Tibial nerve (tissue), 4 donors: ENCODE measurements around the gene VIPR2. TPM values are rescaled to one million over a fixed set of nuclear protein-coding genes. Genes with fewer than 3 reads are reported as not detected.
"Not testable (repeated sequence)": the region's sequence is repeated elsewhere in the genome, so short reads cannot be mapped to it uniquely, and the experiment has no call there.

Experiments used
- DNase-seq, 2 donors: peaks; one replicate each; pipeline ENCODE4 v3.0.0-alpha.2; 2019; ENCODE audit warnings: low spot score in 2 of 2
- H3K27ac ChIP-seq, 4 donors: fragments of 200-600 bp; sonication (generic) in 3 of 4; one replicate each; pipeline ENCODE4 v1.5.1; 2017 to 2019; ENCODE audit warnings: mild to moderate bottlenecking in 1 of 4
- H3K27me3 ChIP-seq, 2 donors: fragments of 200-600 bp; sonication (generic) in 1 of 2; one replicate each; pipeline versions ENCODE4 v1.5.1 to v1.6.0; 2017 to 2019
- H3K36me3 ChIP-seq, 3 donors: fragments of 200-600 bp; sonication (generic); one replicate each; pipeline ENCODE4 v1.5.1; 2018 to 2019
- H3K4me1 ChIP-seq, 4 donors: fragments of 200-600 bp; sonication (generic) in 3 of 4; one replicate each; pipeline ENCODE4 v1.5.1; 2017 to 2019
- H3K4me3 ChIP-seq, 4 donors: fragments of 200-600 bp; sonication (generic) in 3 of 4; one replicate each; pipeline ENCODE4 v1.5.1; 2017 to 2019; ENCODE audit warnings: mild to moderate bottlenecking in 1 of 4, moderate library complexity in 1 of 4
- H3K9me3 ChIP-seq, 4 donors: fragments of 200-600 bp; sonication (generic) in 3 of 4; one replicate each; pipeline ENCODE4 v1.5.1; 2017 to 2019
- EP300 ChIP-seq, 2 donors: sonication (generic); formaldehyde crosslinking; IDR thresholded peaks; one replicate each; pipeline ENCODE4 v1.6.1; 2017; ENCODE audit warnings: antibody characterized with exemption in 2 of 2, mild to moderate bottlenecking in 1 of 2
- POLR2A ChIP-seq, 2 donors: fragments of 450-650 bp; IDR thresholded peaks; one replicate each; pipeline ENCODE4 v1.6.1; 2017; ENCODE audit warnings: antibody characterized with exemption in 2 of 2, mild to moderate bottlenecking in 2 of 2, moderate library complexity in 2 of 2
- WGBS, 2 donors: methylation state at CpG; one replicate each; pipeline ENCODE4 v1.1.5; 2018; 5-methylcytosine and 5-hydroxymethylcytosine counted together
- total RNA-seq, 4 donors: library from RNA; depleted of rRNA; stranded (reverse); fragments of >200 nt; gene quantifications; one replicate each; pipeline ENCODE4 v1.1.0, GENCODE V29; 2016
- TF ChIP-seq, protein P1 (sequence below), 5 experiments: fragments of 200-600 bp in 3 of 5; fragments of 450-650 bp in 2 of 5; sonication (generic) in 3 of 5; IDR thresholded peaks; one replicate each; pipeline ENCODE4 v1.5.1; 2016 to 2019; ENCODE audit warnings: antibody characterized with exemption in 5 of 5, mild to moderate bottlenecking in 3 of 5, moderate library complexity in 2 of 5

Gene VIPR2
- total RNA-seq, 4 donors from 2014 or later: 0.22 to 3.6 (median 2.9) TPM

DNA sequence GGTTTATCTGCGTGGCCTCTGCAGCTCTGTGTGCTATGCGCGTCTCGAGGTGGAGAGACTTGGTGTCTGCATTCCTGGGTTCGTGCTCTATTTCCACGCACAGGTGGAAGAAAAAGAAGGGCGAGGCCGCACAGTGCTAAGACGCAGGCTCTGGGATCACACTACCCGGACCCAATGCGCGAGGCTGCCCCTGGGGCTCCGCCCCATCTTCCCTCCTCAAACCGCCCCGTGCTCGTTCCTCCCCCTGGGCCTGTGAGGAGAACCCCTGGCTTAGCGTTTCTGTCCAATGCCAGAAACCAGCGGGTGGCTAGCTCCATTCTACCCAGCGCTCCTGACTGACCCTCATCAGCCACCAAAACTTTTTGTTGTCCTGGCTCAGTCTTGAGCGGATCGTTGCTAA, 145.2 kb downstream of the VIPR2 start:
- DNase-seq: no peak
- WGBS, 2 donors: 89 to 93% methylated on average over 21 of the region's 21 CpGs
- H3K36me3 ChIP-seq: no peaks in the 10 kb centered on the region
- H3K9me3 ChIP-seq: peaks cover 0 to 14% (median 0%) of the 10 kb centered on the region in 4 donors
- H3K4me1 ChIP-seq: peaks cover 0 to 4% (median 0%) of the 10 kb centered on the region in 4 donors
- no peak overlapping the region for H3K4me3 ChIP-seq
- no peak overlapping the region for H3K27ac ChIP-seq
- H3K27me3 ChIP-seq: peaks cover 0 to 18% of the 10 kb centered on the region in 2 donors
- TF ChIP-seq EP300 (IDR thresholded peaks at IDR 0.05) (no peak), POLR2A (IDR thresholded peaks at IDR 0.05) (no peak)
- TF ChIP-seq, protein P1, sequence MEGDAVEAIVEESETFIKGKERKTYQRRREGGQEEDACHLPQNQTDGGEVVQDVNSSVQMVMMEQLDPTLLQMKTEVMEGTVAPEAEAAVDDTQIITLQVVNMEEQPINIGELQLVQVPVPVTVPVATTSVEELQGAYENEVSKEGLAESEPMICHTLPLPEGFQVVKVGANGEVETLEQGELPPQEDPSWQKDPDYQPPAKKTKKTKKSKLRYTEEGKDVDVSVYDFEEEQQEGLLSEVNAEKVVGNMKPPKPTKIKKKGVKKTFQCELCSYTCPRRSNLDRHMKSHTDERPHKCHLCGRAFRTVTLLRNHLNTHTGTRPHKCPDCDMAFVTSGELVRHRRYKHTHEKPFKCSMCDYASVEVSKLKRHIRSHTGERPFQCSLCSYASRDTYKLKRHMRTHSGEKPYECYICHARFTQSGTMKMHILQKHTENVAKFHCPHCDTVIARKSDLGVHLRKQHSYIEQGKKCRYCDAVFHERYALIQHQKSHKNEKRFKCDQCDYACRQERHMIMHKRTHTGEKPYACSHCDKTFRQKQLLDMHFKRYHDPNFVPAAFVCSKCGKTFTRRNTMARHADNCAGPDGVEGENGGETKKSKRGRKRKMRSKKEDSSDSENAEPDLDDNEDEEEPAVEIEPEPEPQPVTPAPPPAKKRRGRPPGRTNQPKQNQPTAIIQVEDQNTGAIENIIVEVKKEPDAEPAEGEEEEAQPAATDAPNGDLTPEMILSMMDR (IDR thresholded peaks at IDR 0.05): no peak

DNA sequence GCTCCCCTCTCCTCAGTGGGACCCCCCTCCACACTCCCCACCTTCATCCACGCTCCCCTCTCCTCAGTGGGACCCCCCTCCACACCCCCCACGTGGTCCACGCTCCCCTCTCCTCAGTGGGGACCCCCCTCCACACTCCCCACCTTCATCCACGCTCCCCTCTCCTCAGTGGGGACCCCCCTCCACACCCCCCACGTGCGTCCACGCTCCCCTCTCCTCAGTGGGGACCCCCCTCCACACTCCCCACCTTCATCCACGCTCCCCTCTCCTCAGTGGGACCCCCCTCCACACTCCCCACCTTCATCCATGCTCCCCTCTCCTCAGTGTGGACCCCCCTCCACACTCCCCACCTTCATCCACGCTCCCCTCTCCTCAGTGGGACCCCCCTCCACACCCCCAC, 146.4 kb downstream of the VIPR2 start:
- not testable (repeated sequence) for H3K36me3 ChIP-seq, H3K27ac ChIP-seq, H3K4me1 ChIP-seq, H3K4me3 ChIP-seq, DNase-seq
- H3K9me3 ChIP-seq: peaks cover 0 to 25% (median 0%) of the 10 kb centered on the region in 4 donors
- H3K27me3 ChIP-seq: peaks cover 0 to 30% of the 10 kb centered on the region in 2 donors
- WGBS, 2 donors: no CpG with 5 or more reads among the region's 9 CpGs

DNA sequence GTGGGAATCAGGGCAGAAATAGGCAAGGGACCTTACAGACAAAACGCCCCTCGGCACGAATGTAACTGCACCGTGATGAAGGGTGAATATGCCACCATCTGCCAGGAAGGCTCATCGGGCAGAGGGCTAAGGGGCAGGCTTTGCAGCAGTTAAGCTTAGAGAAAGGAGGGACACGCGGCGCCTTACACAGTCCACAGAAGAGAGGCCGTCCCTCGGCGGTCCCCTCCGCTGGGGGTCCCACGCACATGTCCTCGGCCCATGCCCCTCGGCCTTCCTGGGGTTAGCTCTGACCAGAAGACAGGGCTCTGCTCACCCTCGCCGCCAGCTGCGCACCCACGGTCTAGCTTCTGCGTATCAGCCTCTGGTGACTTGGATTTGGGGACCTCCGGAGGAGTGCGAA, 147.2 kb downstream of the VIPR2 start:
- Histone ChIP-seq H3K36me3 (no peaks in the 10 kb centered on the region), H3K4me3 (no peak overlapping the region), H3K27ac (no peak overlapping the region), H3K27me3 (peaks cover 0 to 36% of the 10 kb centered on the region in 2 donors), H3K9me3 (peaks cover 0 to 25% (median 0%) of the 10 kb centered on the region in 4 donors), H3K4me1 (peaks cover 0 to 4% (median 0%) of the 10 kb centered on the region in 4 donors)
- TF ChIP-seq EP300 (IDR thresholded peaks at IDR 0.05): no peak
- TF ChIP-seq POLR2A (IDR thresholded peaks at IDR 0.05): no peak
- TF ChIP-seq, protein P1 (IDR thresholded peaks at IDR 0.05): no peak
- DNase-seq: no peak
- 72 to 78% methylated on average over 16 to 22 of the region's 22 CpGs for WGBS, 2 donors

DNA sequence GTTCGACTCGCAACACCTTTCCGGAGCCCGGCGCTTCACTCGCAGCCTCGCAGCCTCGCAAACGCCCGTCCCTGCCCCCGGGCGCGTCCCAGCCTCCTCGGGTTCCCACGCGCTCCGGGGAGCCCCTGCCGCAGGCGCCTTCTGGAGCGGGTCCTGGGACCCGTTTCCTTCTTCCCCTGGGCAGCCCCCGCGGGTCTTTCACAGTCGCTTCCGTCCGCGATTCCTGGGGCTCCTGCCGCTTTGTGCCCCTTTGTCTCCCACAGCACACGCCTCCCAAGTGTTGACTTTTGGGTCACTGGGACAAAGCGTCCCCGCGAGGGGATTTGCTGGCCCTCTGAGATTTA, 147.6 kb downstream of the VIPR2 start:
- DNase-seq: no peak
- H3K27me3 ChIP-seq: peaks cover 0 to 40% of the 10 kb centered on the region in 2 donors
- no peak overlapping the region for H3K4me3 ChIP-seq
- H3K4me1 ChIP-seq: peaks cover 0 to 4% (median 0%) of the 10 kb centered on the region in 4 donors
- H3K9me3 ChIP-seq: peaks cover 0 to 25% (median 0%) of the 10 kb centered on the region in 4 donors
- H3K27ac ChIP-seq: no peak overlapping the region
- TF ChIP-seq, protein P1 (IDR thresholded peaks at IDR 0.05): no peak
- no peak for TF ChIP-seq POLR2A (IDR thresholded peaks at IDR 0.05)
- TF ChIP-seq EP300 (IDR thresholded peaks at IDR 0.05): no peak
- WGBS, 2 donors: 54 to 64% methylated on average over 32 of the region's 32 CpGs
- H3K36me3 ChIP-seq: no peaks in the 10 kb centered on the region

DNA sequence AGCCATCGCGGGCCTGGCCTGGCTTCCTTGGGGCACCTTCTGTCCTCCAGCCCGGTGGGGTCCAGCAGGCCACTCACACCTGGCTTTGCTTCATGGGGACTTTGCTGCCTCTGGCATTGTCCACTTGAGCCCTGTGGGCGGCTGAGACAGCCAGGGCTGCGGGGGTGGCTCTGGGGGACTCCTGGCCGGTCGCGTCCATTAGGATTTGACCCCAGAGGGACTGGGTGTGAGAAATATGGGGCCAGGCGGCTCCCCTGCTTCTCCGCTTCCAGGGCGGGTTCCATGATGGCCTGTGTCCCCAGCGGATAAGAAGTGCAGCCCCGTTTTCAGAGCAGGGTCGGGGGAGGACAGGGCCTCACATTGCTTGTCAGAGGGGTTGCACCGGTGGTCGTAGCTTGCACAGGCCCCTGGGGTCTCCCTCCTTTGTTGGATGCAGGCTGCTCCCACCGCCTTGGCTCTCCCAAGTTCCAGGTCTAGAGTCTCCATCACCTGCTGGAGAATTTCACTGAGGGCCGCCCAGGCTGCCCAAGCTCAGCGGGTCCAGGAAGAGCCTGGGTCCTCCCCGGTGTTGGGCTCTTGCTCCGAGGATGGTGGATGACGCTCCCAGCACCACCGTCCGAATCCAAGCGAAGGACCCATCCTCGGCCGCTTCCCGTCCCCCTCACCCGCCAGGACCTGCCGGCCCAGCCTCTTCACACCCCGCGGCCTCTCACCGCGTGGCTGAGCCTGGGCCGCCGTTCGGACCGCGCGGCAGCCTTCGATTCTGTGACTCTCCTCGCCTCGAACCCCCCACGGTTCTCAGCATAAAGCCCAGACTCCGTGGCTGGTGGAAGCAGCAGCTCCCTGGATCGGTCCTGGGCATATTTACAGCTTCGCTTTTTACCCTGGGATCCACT, 148.2 kb downstream of the VIPR2 start:
- 69 to 70% methylated on average over 37 to 44 of the region's 47 CpGs for WGBS, 2 donors
- peaks cover 0 to 45% of the 10 kb centered on the region in 2 donors for H3K27me3 ChIP-seq
- H3K9me3 ChIP-seq: peaks cover 0 to 25% (median 0%) of the 10 kb centered on the region in 4 donors
- no peaks in the 10 kb centered on the region for H3K36me3 ChIP-seq
- no peak overlapping the region for H3K4me3 ChIP-seq
- TF ChIP-seq, protein P1 (IDR thresholded peaks at IDR 0.05): no peak
- TF ChIP-seq EP300 (IDR thresholded peaks at IDR 0.05): no peak
- TF ChIP-seq POLR2A (IDR thresholded peaks at IDR 0.05): no peak
- no peak for DNase-seq
- H3K27ac ChIP-seq: no peak overlapping the region
- peaks cover 0 to 4% (median 0%) of the 10 kb centered on the region in 4 donors for H3K4me1 ChIP-seq
